Neural cell (in vitro differentiated cells): ENCODE data around the gene OBSCN. TPM values are rescaled to one million over a fixed set of nuclear protein-coding genes. Genes with fewer than 3 reads are reported as not detected.

Experiments used
- H2AFZ ChIP-seq: fragments of 200-600, 300-800 bp; sonication (generic), shearing (Covaris generic); 2 replicates; pipeline ENCODE4 v1.6.0; 2014; ENCODE audit warnings: low read depth, mild to moderate bottlenecking, antibody characterized with exemption, low read length, moderate library complexity
- H3F3A ChIP-seq: fragments of 200-600 bp; shearing (Covaris generic); 2 replicates; pipeline ENCODE4 v1.6.1; 2016; ENCODE audit warnings: mild to moderate bottlenecking, moderate library complexity, mixed read lengths, antibody characterized with exemption, low read length; ENCODE audit not compliant: insufficient read depth, poor library complexity, severe bottlenecking
- H3K27ac ChIP-seq: fragments of 200-600, 300-800 bp; sonication (generic), shearing (Covaris generic); 2 replicates; pipeline ENCODE4 v1.5.1; 2014; ENCODE audit warnings: mild to moderate bottlenecking, low read length, moderate library complexity
- H3K27me3 ChIP-seq: fragments of 300-800, 200-600 bp; sonication (generic), shearing (Covaris generic); 2 replicates; pipeline ENCODE4 v1.6.0; 2014; ENCODE audit warnings: mild to moderate bottlenecking, low read depth, low read length, moderate library complexity; ENCODE audit not compliant: insufficient read depth
- H3K36me3 ChIP-seq: fragments of 300-800, 200-600 bp; sonication (generic), shearing (Covaris generic); 2 replicates; pipeline ENCODE4 v1.5.1; 2014; ENCODE audit warnings: mild to moderate bottlenecking, antibody characterized with exemption, low read length, moderate library complexity; ENCODE audit not compliant: insufficient read depth
- H3K4me2 ChIP-seq: fragments of 300-800, 200-600 bp; sonication (generic), shearing (Covaris generic); 2 replicates; pipeline ENCODE4 v1.6.0; 2014; ENCODE audit warnings: mild to moderate bottlenecking, low read length
- H3K4me3 ChIP-seq: fragments of 300-800, 200-600 bp; sonication (generic), shearing (Covaris generic); 2 replicates; pipeline ENCODE4 v1.5.1; 2014; ENCODE audit warnings: mild to moderate bottlenecking, low read length, moderate library complexity
- H3K79me2 ChIP-seq: fragments of 200-600 bp; shearing (Covaris generic); replicated peaks from 2 replicates; pipeline ENCODE4 v1.6.0; 2014; ENCODE audit warnings: mild to moderate bottlenecking, low read length, moderate library complexity; ENCODE audit not compliant: insufficient read depth
- H3K9ac ChIP-seq: fragments of 300-800, 200-600 bp; sonication (generic), shearing (Covaris generic); 2 replicates; pipeline ENCODE4 v1.6.1; 2016; ENCODE audit warnings: mild to moderate bottlenecking, low read length, mixed read lengths
- H3K9me2 ChIP-seq: fragments of 200-600 bp; shearing (Covaris generic); 2 replicates; pipeline ENCODE4 v1.6.1; 2016; ENCODE audit warnings: mild to moderate bottlenecking, low read length, mixed read lengths; ENCODE audit not compliant: insufficient read depth
- H3K9me3 ChIP-seq: fragments of 200-600, 300-800 bp; sonication (generic), shearing (Covaris generic); 2 replicates; pipeline ENCODE4 v1.6.1; 2016; ENCODE audit warnings: mild to moderate bottlenecking, mixed run types, low read length, moderate library complexity, mixed read lengths
- H4K20me1 ChIP-seq: fragments of 200-600 bp; shearing (Covaris generic); 2 replicates; pipeline ENCODE4 v1.6.1; 2016; ENCODE audit warnings: mild to moderate bottlenecking, mixed run types; ENCODE audit not compliant: insufficient read depth
- EP300 ChIP-seq: fragments of 450-650 bp; conservative IDR thresholded peaks from 2 replicates; pipeline ENCODE4 v1.6.1; 2014; ENCODE audit warnings: antibody characterized with exemption, mild to moderate bottlenecking, moderate library complexity; ENCODE audit not compliant: poor library complexity, severe bottlenecking
- EZH2 ChIP-seq: fragments of 200-600, 300-800 bp; shearing (Covaris generic), sonication (generic); IDR thresholded peaks from 2 replicates; pipeline ENCODE4 v1.6.1; 2014; ENCODE audit warnings: antibody characterized with exemption, low read length, borderline replicate concordance, mild to moderate bottlenecking; ENCODE audit not compliant: insufficient read depth, poor library complexity, severe bottlenecking
- MXI1 ChIP-seq: fragments of 450-650 bp; conservative IDR thresholded peaks from 2 replicates; pipeline ENCODE4 v1.6.1; 2014; ENCODE audit warnings: antibody characterized with exemption, mild to moderate bottlenecking; ENCODE audit not compliant: poor library complexity, severe bottlenecking
- POLR2AphosphoS5 ChIP-seq: IDR thresholded peaks from 2 replicates; pipeline ENCODE4 v1.6.1; 2012
- RAD21 ChIP-seq: fragments of 450-650 bp; conservative IDR thresholded peaks from 2 replicates; pipeline ENCODE4 v1.6.1; 2014; ENCODE audit warnings: antibody characterized with exemption, mild to moderate bottlenecking, moderate library complexity
- SMC3 ChIP-seq: fragments of 450-650 bp; conservative IDR thresholded peaks from 2 replicates; pipeline ENCODE4 v1.6.1; 2014; ENCODE audit warnings: antibody characterized with exemption, mild to moderate bottlenecking, moderate library complexity; ENCODE audit not compliant: poor library complexity
- TAF1 ChIP-seq: IDR thresholded peaks from 2 replicates; pipeline ENCODE4 v1.6.1; 2012; ENCODE audit warnings: low read depth
- polyA plus RNA-seq: library from polyadenylated mRNA; depleted of rRNA; stranded (reverse); fragments of >200 nt; gene quantifications from 2 replicates; pipeline ENCODE4 v1.2.3, GENCODE V29; 2014
- TF ChIP-seq, protein P1 (sequence below): IDR thresholded peaks from 2 replicates; pipeline ENCODE4 v1.6.1; 2012; ENCODE audit warnings: borderline replicate concordance
- TF ChIP-seq, protein P2 (sequence below): fragments of 450-650 bp; IDR thresholded peaks from 2 replicates; pipeline ENCODE4 v1.5.1; 2014; ENCODE audit warnings: antibody characterized with exemption, mild to moderate bottlenecking, moderate library complexity; ENCODE audit not compliant: poor library complexity, severe bottlenecking

Gene OBSCN
- polyA plus RNA-seq, 1 donor from 2014 or later = 7.2 TPM

DNA sequence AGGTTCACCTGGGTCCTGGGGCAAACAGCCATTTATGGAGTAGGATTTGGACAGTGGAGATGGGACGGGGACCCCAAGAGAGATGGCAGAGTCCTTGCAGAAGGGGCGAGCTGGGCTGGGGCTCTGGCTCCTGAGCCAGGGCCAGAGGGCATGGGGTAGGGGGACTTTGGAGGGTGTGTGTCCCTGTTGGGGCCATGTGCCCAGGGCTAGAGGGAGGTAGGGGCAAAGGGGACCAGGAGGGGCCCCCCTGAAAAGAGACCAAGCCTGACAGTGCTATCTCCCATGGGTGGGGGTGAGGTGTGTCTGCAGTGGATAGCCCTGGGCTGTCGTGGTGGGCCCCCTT, 106.4 kb downstream of the OBSCN start:
- Histone ChIP-seq H3K79me2 (no peaks in the 10 kb centered on the region), H4K20me1 (no peaks in the 10 kb centered on the region), H3K4me2 (no peak overlapping the region), H3K4me3 (no peak overlapping the region), H3K27ac (no peak overlapping the region), H3K27me3 (no peaks in the 10 kb centered on the region), H3K36me3 (no peaks in the 10 kb centered on the region), H3K9ac (no peak overlapping the region), H3F3A (no peaks in the 10 kb centered on the region), H3K9me2 (no peaks in the 10 kb centered on the region), H3K9me3 (peaks cover 3% of the 10 kb centered on the region), H2AFZ (no peak overlapping the region)
- TF ChIP-seq EZH2 (no peak), SMC3 (no peak), RAD21 (no peak), EP300 (no peak), MXI1 (no peak), POLR2AphosphoS5 (no peak), TAF1 (no peak)
- TF ChIP-seq, protein P1, sequence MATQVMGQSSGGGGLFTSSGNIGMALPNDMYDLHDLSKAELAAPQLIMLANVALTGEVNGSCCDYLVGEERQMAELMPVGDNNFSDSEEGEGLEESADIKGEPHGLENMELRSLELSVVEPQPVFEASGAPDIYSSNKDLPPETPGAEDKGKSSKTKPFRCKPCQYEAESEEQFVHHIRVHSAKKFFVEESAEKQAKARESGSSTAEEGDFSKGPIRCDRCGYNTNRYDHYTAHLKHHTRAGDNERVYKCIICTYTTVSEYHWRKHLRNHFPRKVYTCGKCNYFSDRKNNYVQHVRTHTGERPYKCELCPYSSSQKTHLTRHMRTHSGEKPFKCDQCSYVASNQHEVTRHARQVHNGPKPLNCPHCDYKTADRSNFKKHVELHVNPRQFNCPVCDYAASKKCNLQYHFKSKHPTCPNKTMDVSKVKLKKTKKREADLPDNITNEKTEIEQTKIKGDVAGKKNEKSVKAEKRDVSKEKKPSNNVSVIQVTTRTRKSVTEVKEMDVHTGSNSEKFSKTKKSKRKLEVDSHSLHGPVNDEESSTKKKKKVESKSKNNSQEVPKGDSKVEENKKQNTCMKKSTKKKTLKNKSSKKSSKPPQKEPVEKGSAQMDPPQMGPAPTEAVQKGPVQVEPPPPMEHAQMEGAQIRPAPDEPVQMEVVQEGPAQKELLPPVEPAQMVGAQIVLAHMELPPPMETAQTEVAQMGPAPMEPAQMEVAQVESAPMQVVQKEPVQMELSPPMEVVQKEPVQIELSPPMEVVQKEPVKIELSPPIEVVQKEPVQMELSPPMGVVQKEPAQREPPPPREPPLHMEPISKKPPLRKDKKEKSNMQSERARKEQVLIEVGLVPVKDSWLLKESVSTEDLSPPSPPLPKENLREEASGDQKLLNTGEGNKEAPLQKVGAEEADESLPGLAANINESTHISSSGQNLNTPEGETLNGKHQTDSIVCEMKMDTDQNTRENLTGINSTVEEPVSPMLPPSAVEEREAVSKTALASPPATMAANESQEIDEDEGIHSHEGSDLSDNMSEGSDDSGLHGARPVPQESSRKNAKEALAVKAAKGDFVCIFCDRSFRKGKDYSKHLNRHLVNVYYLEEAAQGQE = no peak
- TF ChIP-seq, protein P2, sequence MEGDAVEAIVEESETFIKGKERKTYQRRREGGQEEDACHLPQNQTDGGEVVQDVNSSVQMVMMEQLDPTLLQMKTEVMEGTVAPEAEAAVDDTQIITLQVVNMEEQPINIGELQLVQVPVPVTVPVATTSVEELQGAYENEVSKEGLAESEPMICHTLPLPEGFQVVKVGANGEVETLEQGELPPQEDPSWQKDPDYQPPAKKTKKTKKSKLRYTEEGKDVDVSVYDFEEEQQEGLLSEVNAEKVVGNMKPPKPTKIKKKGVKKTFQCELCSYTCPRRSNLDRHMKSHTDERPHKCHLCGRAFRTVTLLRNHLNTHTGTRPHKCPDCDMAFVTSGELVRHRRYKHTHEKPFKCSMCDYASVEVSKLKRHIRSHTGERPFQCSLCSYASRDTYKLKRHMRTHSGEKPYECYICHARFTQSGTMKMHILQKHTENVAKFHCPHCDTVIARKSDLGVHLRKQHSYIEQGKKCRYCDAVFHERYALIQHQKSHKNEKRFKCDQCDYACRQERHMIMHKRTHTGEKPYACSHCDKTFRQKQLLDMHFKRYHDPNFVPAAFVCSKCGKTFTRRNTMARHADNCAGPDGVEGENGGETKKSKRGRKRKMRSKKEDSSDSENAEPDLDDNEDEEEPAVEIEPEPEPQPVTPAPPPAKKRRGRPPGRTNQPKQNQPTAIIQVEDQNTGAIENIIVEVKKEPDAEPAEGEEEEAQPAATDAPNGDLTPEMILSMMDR = no peak

DNA sequence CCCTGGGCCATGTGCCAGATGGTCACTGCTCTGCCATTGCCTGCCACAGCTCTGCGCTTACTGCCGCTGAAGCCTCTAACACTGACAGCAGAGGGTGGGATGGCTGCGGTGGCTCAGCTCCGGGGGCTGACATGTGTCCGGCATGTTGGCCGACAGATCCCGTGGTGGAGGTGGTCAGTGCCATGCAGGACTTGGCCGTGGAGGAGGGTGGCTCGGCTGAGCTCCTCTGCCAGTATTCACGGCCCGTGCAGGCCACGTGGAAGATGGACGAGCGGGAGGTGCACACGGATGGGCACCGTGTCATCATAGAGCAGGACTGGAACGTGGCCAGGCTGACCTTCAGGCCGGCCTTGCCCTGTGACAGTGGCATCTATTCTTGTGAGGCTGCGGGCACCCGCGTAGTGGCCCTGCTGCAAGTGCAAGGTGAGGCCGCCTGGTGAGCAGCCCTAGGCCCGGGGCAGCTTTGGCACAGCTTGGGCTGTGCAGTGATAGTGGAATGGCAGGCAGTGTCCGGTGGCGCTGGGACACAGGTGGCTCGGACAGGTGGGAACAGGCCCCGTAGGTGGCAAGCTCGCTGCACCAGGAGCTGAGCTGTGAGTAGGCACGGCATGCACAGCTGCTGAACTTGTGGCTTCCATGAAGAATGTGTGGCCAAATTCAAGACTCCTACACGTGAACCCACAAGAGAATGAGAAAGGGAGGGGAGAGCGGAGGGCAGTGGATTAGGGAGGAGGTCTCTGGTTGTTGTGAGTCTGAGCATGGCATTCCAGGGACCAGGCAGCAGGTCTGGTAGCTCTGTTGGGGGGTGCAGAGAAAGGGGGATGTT, 107.0 kb downstream of the OBSCN start:
- Histone ChIP-seq H3K4me2 (no peak overlapping the region), H3F3A (no peaks in the 10 kb centered on the region), H4K20me1 (no peaks in the 10 kb centered on the region), H2AFZ (no peak overlapping the region), H3K27me3 (no peaks in the 10 kb centered on the region), H3K4me3 (no peak overlapping the region), H3K9ac (no peak overlapping the region), H3K9me3 (peaks cover 3% of the 10 kb centered on the region), H3K79me2 (no peaks in the 10 kb centered on the region), H3K9me2 (no peaks in the 10 kb centered on the region), H3K36me3 (no peaks in the 10 kb centered on the region), H3K27ac (no peak overlapping the region)
- no peak for TF ChIP-seq EP300
- no peak for TF ChIP-seq TAF1
- TF ChIP-seq, protein P2 = no peak
- TF ChIP-seq RAD21 = no peak
